Stimulated activated CD8-positive, alpha-beta memory T cell treated with anti-CD3 and anti-CD28 coated beads, Interleukin-15, amount 100 ng/mL, for 24 hours (primary cell): ENCODE measurements around the gene ATRIP.

ENCODE experiments used
- DNase-seq: peaks from one replicate; pipeline ENCODE4 v3.0.0-alpha.2; 2020; ENCODE audit warnings: low read depth

The ATRIP gene

DNA sequence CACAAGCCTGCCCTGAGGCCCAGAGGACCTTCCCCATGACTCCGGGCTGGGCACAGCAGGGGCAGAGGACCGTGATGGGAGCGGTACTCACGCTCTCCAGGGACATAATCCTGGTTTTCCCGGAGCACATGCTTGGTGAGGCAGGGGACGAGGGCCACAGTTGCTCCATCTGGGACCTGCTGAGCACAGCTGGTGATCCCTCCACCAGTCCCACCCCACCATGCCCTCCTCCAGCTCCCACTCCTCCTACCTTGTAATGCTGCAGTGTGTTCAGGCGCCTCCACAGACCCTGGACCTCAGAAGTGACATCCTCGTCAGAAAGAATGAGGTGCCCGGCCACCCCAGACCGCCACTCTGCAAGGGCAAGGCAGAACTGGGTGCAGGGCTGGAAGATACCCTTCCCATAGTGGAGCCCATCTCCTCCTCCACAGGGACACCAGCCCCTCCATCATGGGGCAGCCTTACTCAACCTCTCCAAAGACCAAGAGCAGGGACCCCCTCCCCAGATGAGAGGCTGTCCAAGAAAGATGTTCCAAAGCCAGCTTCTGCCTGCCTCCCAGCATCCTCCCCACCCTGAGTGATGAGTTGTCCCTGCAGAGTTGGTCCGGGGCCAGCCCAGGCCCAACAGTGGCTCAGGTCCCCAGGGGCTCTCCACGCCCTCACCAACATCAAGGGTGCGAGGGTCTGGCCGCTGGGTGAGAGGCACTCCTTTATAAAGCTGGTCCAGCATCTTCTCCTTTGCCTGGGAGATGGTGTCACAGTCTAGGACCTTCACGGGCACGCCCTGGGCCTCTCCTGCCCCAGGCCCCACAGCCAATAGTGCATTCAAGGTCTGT, 36.1 kb upstream of the ATRIP start:
- DNase-seq = no peak

DNA sequence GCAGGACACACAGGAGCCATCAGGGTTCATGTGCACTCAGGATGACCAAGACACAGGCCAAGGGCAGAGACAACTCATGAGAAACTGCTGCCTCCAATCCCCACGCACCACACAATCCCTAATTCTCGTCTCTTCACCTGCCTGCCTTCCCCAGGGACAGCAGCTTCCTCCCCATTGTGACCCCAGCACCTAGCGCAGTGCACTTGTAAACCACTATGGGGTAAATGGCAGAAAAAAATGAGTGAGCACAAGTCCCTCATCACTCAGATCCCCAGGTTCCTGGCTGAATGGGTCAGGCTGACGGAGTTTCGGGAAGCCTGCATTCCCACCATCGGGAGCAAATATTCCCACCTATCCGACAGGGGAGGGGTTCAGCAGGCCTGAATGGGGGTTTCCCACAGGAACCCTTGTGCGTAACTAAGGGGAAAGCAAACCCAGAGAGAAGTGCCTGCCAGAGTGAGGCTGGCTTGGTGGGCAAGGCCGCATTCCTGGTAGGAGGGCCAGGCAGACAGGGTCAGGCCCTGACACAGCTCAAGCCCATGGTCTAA, 35.4 kb upstream of the ATRIP start:
- no peak for DNase-seq

DNA sequence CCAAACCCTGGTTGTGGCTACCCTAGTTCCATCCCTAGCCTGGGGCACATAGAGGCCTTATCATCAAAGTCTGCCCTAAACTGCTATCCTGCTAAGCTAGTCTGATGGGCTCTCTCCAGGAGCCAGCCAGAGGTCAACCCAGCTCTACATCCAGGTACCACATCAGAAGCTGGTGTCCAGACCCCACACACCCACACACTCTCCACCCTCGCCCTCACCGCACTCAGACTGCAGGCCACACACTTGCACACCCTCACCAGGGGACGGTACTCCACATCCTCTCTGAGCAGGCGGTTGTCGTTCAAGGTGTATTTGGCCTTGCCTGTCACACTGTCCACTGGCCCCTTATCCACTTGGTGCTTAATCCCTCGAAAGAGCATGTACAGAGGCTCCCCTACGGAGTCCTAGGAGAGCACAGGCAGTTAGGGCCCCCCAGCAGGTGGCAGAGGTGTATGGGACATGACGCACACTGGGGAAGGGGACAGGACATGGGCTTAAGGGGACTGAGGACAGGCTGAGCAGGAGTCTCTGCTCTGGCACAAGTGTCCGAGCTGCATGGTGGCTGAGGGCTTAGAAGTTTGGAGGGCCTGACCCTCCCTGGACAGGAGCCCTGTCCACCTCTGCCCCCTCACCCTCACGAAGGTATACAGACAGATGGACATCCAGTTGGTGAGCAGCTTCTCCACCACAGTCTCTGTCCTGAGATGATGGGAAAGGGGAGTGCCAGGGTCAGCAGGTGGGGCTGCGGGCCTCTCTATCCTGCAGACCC, 34.7 kb upstream of the ATRIP start:
- DNase-seq = no peak

DNA sequence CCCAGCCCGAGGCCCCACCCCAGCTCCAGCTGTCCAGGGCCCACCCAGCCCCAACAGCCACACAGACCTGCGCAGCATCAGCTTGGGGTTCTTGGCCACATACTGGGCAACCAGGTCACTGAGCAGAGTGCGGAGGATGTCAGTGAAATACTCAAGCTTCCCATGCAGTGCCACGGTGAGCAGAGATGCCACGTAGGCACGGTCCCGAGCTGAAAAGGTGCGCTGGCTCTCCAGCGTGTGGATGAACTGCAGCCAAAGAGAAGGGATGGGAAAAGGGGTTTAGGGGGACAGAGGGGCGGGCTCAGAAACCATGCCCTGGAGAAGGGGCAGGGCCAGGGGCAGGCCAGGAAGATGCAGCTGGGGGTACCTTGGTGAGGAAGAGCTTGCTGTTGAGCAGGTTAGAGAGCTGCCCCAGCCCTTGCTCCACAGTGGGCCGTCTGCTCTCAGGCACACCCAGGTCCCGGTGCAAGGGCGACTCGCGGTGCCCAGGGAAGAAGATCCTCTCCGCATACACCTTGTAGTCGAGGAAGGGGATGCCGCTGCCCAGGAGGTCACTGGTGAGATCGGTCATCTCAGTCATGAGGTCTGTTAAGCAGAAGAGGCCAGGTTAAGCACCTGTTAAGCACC, 34.0 kb upstream of the ATRIP start:
- no peak for DNase-seq

DNA sequence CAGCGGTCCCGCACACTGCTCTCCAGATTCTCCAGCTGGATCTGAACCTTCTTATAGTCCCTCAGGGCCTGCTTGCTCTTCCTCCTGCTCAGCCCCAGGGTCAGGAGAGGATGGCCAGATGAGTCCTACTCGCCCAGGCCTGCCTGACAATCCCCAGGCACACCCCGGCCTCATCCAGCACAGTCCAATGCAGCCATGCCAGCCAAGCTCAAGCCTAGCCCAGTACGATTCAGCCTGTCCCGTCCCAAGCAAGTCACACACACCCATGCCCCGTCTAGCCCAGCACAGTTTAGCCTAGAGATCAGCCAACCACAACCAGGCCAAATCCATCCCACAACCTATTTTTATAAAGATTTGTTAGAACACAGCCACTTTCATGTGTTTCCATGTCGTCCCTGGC, 33.5 kb upstream of the ATRIP start:
- DNase-seq = no peak

DNA sequence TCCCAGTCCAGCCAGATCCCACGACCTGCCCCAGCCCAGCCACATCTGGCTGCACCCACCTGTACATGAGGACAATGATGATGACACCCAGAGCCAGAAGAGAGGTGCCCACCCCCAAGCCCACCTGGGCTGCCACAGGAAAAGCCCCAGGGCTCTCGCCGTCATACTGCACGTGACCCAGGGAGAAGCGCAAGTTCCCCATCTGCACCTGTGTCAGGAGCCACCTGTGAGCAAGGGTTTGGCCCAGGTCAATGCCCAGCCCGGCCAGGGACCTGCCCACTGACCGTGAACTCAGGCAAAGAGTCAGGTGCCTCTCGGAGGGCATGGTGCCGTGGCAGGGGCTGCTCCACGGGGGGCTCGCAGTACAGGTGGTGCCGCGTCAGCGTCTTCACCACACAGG, 32.9 kb upstream of the ATRIP start:
- DNase-seq = no peak

DNA sequence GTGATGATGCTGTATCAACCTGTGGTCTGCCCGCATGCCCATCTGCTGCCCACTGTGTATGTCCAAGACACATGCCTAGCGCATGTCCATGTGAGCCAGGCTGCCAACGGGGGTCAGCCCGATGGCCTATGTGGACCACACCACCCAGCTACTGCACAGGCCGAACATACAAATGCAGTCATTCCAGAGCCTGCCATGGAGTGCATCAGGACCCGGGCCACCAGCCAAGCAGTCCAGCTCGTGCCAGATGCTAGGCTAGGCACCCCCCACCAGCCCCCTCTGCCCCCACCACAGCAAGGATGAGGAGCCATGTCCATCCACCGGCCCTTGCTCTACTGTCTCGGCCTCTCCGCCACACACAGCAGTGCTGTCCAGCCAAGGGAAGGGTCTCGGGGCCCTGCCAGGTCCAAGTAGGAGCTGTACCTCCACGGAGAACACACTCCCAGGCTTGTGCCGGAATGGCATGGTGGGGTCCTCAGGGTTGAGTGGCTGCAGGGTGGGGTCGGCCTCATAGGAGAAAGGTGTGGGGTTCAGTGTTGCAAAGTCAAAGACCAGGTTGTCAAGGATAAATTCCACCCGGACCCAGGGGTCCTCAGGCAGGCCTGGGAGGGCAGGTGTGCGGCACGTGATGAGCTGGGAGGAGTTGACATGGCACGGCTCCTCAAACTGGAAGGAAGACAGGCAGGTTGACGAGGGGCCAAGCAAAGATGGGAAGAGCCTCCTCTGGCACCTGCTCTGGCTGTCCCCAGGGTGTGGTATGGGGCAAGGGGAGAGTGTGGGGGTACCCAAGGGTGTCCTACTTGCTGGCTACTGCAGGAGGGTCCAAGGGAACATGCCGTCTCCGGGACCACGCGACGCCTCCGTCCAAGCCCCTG, 31.9 kb upstream of the ATRIP start:
- no peak for DNase-seq

DNA sequence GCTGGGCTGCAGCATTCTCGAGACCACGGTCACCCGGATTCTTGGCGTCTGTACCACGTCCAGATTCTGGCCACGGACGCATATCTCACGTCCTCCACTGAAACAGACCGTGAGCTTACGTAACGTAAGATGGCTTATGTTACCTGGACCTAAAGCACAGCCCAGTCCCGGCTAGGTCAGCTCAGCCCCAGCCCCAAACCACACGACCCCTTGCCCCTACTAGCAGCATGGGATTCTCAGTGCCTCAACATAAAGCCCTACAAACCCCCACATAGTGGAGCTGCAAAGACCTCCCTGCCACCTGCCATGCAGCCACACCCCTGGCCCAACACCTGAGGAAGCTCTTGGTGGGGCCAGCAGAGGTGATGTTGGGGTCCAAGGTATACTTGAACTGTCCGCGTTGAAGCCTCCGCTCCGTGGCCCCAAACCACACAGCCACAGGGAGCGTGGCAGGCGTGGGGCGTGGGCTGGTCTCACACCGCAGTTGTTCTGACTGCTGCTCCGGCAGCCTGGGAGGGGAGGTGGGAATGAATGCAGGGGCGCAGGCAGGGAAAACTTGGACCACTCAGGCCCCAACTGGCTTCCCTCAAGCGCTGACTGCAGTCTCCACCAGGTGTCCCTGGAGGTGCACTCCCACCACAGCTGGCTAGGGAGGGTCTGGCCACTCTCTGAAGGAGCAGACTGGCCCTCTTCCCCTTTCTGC, 31.1 kb upstream of the ATRIP start:
- no peak for DNase-seq

DNA sequence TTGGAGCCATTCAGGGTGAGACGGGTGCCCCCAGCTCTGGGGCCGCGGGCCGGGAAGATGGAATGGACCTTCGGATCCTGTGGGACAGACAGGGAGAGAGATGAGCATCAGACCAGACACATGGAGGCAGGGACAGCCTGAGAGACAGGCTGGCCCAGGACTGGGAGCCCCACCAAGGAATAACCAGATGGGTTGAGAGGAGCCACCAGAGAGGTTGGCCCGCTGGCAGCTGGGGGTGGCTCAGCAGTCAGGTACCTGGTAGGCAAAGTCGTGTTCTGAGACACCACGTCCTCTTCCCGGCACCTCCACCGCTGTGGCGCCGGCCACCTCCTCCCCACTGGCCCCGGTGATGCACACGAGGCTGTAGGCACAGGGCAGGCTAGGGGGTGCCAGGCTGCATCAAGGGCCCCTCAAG, 30.4 kb upstream of the ATRIP start:
- DNase-seq = no peak

DNA sequence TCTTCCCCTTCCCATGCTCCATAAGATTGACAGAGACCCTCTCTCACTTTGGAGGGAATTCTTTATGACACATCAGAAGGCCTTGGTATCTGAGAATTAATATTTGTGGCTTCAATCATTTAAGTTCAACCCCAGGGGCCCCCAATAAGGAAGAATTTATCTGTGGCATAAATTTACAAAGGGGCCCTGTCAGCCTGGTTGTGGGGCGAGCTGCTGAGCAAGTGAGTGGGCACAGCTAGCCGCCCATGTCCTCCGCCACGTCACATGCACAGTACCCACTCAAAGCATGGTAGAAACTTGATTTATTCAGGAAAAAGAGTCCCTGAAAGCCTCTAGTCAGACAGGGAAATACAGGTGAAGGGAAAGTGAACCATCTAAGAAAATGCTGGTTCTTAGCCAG, 30.0 kb upstream of the ATRIP start:
- DNase-seq = no peak

DNA sequence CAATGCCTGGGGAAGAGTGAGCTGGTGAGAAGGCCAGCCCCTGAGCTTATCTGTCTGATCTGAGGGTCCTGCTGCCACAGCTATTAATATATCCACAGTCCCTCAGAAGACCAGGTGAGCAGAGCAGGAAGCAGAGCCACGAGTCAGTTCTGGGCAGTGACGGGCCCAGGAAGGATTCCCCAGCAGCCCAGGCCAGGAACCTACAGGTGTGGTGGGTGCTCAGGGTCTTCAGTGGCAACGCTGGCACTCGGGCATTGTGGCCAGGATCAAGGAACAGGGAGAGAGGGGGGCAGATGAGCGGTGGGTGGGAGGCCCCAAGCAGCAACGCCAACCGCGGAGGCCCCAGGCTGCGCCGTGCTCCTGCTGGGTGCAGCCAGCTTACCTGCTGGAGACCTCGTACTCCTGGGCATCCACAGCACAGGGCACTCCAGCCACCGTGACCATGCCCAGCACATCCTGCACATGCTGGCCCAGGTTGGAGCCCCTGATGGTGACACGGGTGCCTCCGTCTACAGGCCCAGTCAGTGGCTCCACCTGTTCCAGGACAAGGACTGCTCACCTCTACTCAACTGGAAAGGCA, 28.9 kb upstream of the ATRIP start:
- DNase-seq = no peak

DNA sequence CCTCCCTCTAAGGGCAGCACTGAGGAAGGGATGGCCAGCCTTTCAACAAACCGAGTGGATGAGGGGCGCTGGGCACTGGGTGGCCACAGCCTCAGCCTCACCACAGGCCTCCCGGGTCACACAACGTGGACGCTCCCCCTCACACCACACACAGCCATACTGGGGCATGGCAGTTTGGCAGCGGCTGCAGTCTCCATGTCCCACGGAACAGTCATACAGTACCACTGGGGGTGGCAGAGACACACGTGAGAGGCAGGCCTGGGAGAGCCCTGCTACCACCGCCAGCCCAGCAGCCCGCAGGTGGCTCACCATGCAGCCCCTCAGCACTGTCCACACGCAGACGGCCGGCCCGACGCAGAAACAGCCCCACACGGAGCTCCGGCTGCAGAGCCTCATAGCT, 28.4 kb upstream of the ATRIP start:
- no peak for DNase-seq

DNA sequence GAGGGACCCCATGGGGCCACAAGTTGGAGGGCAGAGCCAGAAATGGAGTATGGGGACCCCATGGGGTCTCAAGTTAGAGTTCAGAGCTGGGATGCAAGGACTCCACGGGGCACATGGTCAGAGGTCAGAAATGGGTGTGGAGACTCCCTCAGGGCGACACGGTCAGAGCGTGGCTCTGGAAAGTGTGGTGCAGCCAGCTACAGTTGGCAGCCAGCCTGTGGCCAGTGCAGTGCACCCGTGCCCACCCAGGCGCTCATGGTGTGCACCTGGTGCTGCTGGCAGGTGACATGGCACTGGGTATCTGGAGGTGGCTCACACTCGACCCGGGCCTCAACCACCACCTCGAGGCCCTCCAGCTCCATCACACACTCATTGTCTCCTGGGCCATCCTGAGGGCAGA, 27.9 kb upstream of the ATRIP start:
- no peak for DNase-seq

DNA sequence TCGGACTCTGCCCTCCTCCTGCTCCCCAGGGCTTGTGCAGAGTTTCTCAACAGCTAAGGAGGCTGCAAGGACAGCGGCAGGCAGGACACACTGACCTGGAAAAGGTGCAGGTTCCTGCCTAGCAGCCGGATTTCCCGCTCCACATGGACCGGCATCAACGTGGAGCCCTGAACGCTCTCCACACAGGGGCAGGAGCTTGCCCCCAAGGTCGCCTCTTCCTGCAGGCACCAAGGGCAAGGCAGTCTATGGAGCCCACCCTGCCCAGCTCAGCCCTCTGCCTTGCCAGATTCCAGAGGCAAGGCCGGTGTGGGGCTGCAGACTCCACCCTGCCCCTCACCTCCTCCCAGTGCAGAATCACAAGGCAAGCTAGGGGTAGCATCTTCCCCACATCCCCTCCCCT, 27.4 kb upstream of the ATRIP start:
- no peak for DNase-seq

DNA sequence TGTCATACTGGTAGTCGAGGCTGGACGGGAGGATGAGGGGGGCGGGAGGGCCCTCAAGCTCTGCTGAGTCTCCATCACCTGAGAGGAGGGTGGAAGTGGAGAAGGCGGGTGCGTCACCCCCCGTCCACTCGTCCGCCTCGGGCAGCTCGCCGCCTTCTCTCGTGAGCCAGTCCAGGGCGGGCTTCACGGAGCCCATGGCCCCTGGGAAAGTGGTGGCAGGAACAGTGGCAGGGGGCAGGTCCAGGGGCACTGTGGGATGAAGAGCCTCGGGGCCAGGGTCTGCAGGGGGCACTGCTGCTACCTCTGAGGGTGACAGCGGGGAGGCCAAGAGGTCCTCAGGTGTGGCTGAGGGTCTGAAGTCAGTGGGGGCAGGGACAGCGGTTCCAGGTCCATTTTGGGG, 26.9 kb upstream of the ATRIP start:
- no peak for DNase-seq

DNA sequence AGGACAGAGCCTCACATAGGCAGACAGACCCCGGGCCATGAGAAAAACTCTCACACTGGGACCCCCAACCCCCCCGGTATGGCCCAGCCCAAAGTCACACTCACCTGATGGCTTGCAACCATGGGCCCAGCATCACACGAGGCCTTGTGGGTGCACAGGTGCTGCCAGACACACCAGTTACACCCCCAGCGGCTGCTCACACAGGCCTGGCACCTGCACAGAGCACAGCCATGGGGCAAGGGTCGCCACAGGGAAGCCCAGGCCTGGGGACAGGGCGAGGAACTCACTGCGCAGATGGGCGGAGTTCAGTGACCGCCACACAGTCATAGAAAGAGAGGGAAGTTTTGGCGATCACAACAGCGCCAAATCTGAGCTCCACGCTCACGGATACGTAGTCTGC, 26.0 kb upstream of the ATRIP start:
- no peak for DNase-seq

DNA sequence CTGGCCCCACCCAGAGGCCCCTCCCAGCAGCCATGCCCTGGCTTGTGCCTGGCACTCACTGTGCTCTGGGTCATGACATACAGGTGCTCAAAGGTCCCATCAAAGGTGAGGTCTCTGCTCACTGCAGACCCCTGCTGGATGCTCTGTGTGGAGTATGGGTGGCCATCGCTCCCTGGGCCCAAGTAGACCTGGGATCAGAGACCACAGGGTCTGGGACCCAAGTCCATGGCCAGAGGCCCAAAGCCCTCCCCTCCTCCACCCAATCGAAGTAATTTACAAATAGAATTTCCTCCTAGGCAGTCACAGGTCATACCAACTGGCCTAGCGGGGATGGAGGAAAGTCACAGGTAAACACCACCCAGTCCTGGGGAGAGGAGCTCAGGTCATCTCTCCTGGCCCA, 24.3 kb upstream of the ATRIP start:
- no peak for DNase-seq

DNA sequence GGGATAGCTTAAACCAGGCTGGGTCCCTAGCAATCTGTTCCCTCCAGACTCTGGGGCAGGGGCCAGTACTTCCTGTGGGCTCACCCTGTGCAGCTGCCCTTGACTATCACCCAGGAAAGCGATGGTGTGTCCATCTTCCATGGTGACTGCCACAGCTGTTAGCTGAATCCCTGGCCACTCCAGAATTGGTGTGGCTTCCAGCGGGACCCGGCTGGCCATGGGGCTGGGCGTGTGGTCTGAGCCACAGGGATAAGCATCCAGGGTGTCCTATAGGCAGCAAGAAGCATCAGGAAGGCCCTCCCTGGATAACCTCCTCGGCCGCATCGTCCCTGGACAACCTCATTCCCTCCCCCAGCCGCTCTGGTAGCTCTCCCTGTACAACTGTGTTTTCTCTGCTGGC, 23.9 kb upstream of the ATRIP start:
- DNase-seq = no peak

DNA sequence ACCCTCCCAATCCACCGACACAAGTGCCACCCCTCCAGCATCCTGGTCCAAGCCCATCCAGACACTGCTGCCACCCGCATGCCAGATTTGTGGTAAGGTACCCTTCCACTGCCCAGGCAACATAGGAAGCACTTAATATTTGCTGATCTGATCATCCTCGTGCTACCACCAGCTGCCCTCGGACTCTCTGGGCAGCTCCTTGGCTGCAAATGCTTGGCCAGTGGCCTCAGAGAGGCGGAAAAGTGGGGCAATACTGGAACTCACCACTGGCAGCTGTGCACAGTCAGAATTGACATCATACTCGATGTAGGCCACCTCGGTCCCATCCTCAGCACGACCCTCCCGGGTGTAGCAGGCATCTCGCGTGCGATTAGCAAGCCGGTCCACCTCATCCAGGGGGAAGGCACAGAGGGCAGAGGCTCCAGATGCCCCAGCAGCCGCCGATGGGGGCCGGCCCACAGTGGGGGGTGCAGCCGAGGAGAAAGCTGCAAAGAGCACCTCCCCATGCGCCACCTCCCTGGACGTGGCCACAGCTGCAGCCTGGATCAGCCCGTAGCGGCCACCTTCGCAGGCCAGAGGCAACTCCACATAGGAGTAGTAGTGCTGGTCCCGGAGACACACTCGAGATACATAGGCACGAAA, 23.2 kb upstream of the ATRIP start:
- DNase-seq = no peak
